Erythroblast (primary cell): ENCODE results near the gene MTOR.

Experiments
- GATA1 ChIP-seq: IDR thresholded peaks from 2 replicates; pipeline ENCODE4 v1.6.1; 2011; ENCODE audit warnings: low read depth, mild to moderate bottlenecking, control low read depth, low read length, moderate library complexity
- POLR2A ChIP-seq: IDR thresholded peaks from 2 replicates; pipeline ENCODE4 v1.6.1; 2011; ENCODE audit warnings: mild to moderate bottlenecking, low read length

GRCh38 chr1:11281518-11282331 lies 19.4 kb upstream of the MTOR start:
- TF ChIP-seq POLR2A (no peak), GATA1 (no peak)
